ENCODE measurements around the gene PARN.

PARN gene

DNA sequence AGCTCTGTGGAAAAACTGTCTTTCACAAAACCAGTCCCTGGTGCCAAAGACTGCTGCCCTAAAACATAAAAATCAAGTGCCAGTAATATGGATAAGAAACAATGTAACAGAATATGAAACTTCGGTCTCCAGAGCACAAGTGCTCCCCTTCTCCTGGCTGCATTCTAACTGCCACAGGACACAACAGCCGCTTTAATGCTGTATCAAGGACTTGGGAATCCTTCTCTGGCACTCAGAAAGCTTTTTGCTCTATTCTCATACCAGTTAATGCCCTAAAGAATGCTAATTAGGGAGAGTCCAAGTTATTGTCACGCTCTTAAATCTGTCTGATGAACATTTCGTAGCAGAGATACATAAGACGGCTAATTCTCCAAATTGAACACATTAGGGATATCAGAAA, 90.9 kb downstream of the PARN start (continued):
- TF ChIP-seq ZNF776 (tag by site-specific recombination; IDR thresholded peaks at IDR 0.05; ENCODE audit: borderline replicate concordance) (no peak), ZNF624 (tag by site-specific recombination; IDR thresholded peaks at IDR 0.05) (no peak), ZNF626 (tag by site-specific recombination; IDR thresholded peaks at IDR 0.05) (no peak)

DNA sequence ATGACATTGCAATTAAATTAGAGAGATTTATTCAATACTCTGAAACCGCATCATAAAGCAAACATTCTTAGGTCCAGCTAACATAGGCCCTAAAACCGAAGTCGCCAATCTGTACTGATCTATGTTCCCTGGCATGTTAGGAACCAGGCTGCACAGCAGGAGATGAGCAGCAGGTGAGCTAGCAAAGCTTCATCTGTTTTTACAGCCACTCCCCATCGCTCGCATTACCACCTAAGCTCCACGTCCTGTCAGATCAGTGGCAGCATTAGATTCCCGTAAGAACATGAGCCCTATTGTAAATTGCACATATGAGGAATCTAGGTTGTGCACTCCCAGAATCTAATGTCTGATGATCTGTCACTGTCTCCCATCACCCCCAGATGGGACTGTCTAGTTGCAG, 91.5 kb downstream of the PARN start:
- TF ChIP-seq ZNF610 (tag by site-specific recombination; IDR thresholded peaks at IDR 0.05; ENCODE audit: borderline replicate concordance) (peak; percentile 100), ZNF654 (tag by site-specific recombination; IDR thresholded peaks at IDR 0.05; ENCODE audit: low read depth) (no peak), GLIS1 (tag by site-specific recombination; IDR thresholded peaks at IDR 0.05) (no peak), ZNF558 (tag by site-specific recombination; IDR thresholded peaks at IDR 0.05) (no peak)
- TF ChIP-seq, protein P1, sequence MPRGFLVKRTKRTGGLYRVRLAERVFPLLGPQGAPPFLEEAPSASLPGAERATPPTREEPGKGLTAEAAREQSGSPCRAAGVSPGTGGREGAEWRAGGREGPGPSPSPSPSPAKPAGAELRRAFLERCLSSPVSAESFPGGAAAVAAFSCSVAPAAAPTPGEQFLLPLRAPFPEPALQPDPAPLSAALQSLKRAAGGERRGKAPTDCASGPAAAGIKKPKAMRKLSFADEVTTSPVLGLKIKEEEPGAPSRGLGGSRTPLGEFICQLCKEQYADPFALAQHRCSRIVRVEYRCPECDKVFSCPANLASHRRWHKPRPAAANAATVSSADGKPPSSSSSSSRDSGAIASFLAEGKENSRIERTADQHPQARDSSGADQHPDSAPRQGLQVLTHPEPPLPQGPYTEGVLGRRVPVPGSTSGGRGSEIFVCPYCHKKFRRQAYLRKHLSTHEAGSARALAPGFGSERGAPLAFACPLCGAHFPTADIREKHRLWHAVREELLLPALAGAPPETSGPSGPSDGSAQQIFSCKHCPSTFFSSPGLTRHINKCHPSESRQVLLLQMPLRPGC (tag by site-specific recombination; IDR thresholded peaks at IDR 0.05) = no peak
- H3K36me3 ChIP-seq (ENCODE audit: control insufficient read depth in 2 of 2, insufficient read depth in 1 of 2, low read length in 2 of 2) = peaks cover 5 to 17% of the 10 kb centered on the region in 2 experiments; a peak in 2 of 3 replicates
- no peak overlapping the region for H3K4me3 ChIP-seq (ENCODE audit: low read depth, low read length)
- H3K9me3 ChIP-seq (ENCODE audit: control insufficient read depth, insufficient read depth, low read depth, low read length) = no peaks in the 10 kb centered on the region
- POLR2A ChIA-PET = no interaction called here
- CTCF ChIA-PET = interaction anchor here (0.6 kb wide), 1 partner anchor 16 kb away, joined by 3 read pairs; no protein-coding TSS in a partner anchor
- no peaks in the 10 kb centered on the region for H3K4me1 ChIP-seq (ENCODE audit: control insufficient read depth, insufficient read depth, low read length)
- H3K27ac ChIP-seq (ENCODE audit: extremely low read depth, low read depth, low read length) = no peak overlapping the region

DNA sequence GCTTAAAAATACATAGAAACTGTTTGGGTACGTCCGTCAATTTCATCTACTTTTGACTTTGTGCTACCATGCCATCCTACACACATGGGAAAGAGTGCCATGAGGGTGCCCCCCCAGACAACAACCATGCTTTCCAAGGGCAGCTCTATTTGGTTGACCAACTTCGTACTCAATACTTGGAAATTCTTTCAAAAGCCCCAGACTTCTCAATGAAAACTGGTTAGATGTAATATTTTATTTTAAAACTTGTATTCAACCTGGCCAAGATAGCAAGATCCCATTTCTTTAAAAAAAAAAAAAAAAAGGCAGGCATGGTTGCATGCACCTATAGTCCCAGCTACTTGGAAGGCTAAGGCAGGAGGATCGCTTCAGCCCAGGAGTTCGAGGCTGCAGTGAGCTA, 98.4 kb downstream of the PARN start:
- no peaks in the 10 kb centered on the region for H3K4me1 ChIP-seq (ENCODE audit: control insufficient read depth, insufficient read depth, low read length)
- POLR2A ChIA-PET = no interaction called here
- H3K36me3 ChIP-seq (ENCODE audit: control insufficient read depth in 2 of 2, insufficient read depth in 1 of 2, low read length in 2 of 2) = peaks cover 0 to 6% of the 10 kb centered on the region in 2 experiments; a peak in 2 of 3 replicates
- CTCF ChIA-PET = interaction anchor here (0.6 to 0.7 kb wide), 3 partner anchors 32 to 595 kb away, joined by 3 to 5 read pairs (median 4); no protein-coding TSS in a partner anchor
- H3K4me3 ChIP-seq (ENCODE audit: low read depth, low read length) = no peak overlapping the region
- TF ChIP-seq, protein P2, sequence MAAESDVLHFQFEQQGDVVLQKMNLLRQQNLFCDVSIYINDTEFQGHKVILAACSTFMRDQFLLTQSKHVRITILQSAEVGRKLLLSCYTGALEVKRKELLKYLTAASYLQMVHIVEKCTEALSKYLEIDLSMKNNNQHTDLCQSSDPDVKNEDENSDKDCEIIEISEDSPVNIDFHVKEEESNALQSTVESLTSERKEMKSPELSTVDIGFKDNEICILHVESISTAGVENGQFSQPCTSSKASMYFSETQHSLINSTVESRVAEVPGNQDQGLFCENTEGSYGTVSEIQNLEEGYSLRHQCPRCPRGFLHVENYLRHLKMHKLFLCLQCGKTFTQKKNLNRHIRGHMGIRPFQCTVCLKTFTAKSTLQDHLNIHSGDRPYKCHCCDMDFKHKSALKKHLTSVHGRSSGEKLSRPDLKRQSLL (tag by site-specific recombination; IDR thresholded peaks at IDR 0.05) = no peak
- TF ChIP-seq ZNF184 (tag by site-specific recombination; IDR thresholded peaks at IDR 0.05) (no peak), ZNF121 (tag by site-specific recombination; IDR thresholded peaks at IDR 0.05) (0 out of 2 replicates have a peak, but pooled peaks have one; percentile 16), ZNF138 (tag by site-specific recombination; IDR thresholded peaks at IDR 0.05; ENCODE audit: borderline replicate concordance) (no peak)
- H3K27ac ChIP-seq (ENCODE audit: extremely low read depth, low read depth, low read length) = no peak overlapping the region
- no peaks in the 10 kb centered on the region for H3K9me3 ChIP-seq (ENCODE audit: control insufficient read depth, insufficient read depth, low read depth, low read length)

DNA sequence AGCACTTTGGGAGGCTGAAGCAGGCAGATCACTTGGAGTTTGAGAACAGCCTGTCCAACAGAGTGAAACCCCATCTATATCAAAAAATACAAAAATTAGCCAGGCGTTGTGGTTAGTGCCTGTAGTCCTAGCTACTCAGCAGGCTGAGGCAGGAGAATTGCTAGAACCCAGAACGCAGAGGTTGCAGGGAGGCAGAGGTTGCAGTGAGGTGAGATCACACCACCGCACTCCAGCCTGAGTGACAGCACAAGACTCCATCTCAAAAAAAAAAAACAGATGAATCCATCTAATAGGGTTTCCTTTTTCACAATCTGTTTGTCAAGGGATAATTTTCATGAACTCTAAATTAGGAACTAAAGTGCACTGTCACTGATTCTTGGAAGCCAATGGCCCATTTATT, 99.0 kb downstream of the PARN start:
- ChIA-PET CTCF (interaction anchor here (0.6 to 1.6 kb wide), 3 partner anchors 231 to 607 kb away, joined by 3 to 7 read pairs (median 5); no protein-coding TSS in a partner anchor), POLR2A (no interaction called here)
- Histone ChIP-seq H3K36me3 (ENCODE audit: control insufficient read depth in 2 of 2, insufficient read depth in 1 of 2, low read length in 2 of 2) (peaks cover 0 to 6% of the 10 kb centered on the region in 2 experiments; a peak in 2 of 3 replicates), H3K27ac (ENCODE audit: extremely low read depth, low read depth, low read length) (no peak overlapping the region), H3K4me1 (ENCODE audit: control insufficient read depth, insufficient read depth, low read length) (no peaks in the 10 kb centered on the region), H3K4me3 (ENCODE audit: low read depth, low read length) (no peak overlapping the region), H3K9me3 (ENCODE audit: control insufficient read depth, insufficient read depth, low read depth, low read length) (no peaks in the 10 kb centered on the region)
- no peak for TF ChIP-seq OVOL3 (tag by site-specific recombination; IDR thresholded peaks at IDR 0.05)
- TF ChIP-seq, protein P3, sequence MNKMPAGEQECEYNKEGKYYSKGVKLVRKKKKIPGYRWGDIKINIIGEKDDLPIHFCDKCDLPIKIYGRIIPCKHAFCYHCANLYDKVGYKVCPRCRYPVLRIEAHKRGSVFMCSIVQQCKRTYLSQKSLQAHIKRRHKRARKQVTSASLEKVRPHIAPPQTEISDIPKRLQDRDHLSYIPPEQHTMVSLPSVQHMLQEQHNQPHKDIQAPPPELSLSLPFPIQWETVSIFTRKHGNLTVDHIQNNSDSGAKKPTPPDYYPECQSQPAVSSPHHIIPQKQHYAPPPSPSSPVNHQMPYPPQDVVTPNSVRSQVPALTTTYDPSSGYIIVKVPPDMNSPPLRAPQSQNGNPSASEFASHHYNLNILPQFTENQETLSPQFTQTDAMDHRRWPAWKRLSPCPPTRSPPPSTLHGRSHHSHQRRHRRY (tag by site-specific recombination; IDR thresholded peaks at IDR 0.05) = no peak
- no peak for TF ChIP-seq ZNF549 (tag by site-specific recombination; IDR thresholded peaks at IDR 0.05)
- TF ChIP-seq ZNF677 (tag by site-specific recombination; IDR thresholded peaks at IDR 0.05) = no peak
- TF ChIP-seq ZNF426 (tag by site-specific recombination; IDR thresholded peaks at IDR 0.05) = no peak
- no peak for TF ChIP-seq ZNF274 (IDR thresholded peaks at IDR 0.05; ENCODE audit: low read length)
- no peak for TF ChIP-seq ZNF274 (tag by site-specific recombination; IDR thresholded peaks at IDR 0.05; ENCODE audit: borderline replicate concordance)
- no peak for TF ChIP-seq ZFP69B (tag by site-specific recombination; IDR thresholded peaks at IDR 0.05)
- no peak for TF ChIP-seq ZNF707 (tag by site-specific recombination; IDR thresholded peaks at IDR 0.05)
- TF ChIP-seq ZEB2 (tag by site-specific recombination; IDR thresholded peaks at IDR 0.05) = no peak
- TF ChIP-seq ZNF837 (tag by site-specific recombination; IDR thresholded peaks at IDR 0.05) = no peak

Data from HEK293 (cell line).